NCI-H345 treated with DMSO at 0.1 percent for 48 hours (cell line): ENCODE results near the gene LRRC56.
"Not testable (repeated sequence)": the region's sequence is repeated elsewhere in the genome, so short reads cannot be mapped to it uniquely, and the experiment has no call there.

Experiments
- DNase-seq: peaks from one replicate; lab custom pipeline; 2025; ENCODE audit not compliant: unreplicated experiment; lab: John Stamatoyannopoulos, UW

Gene LRRC56

GRCh38 chr11:571802-572185 is 34.5 kb downstream of the LRRC56 start:
- DNase-seq, result no peak

GRCh38 chr11:573146-573759 is 35.9 kb downstream of the LRRC56 start:
- DNase-seq, result no peak

GRCh38 chr11:574031-574570 is 36.8 kb downstream of the LRRC56 start:
- DNase-seq, result not testable (repeated sequence)

- DNase-seq, result no peak
Measured at GRCh38 chr11:574632-575312, 37.4 kb downstream of the LRRC56 start.

GRCh38 chr11:575313-575995 is 38.1 kb downstream of the LRRC56 start:
- peak; percentile 68 for DNase-seq

GRCh38 chr11:575996-576768 is 38.9 kb downstream of the LRRC56 start, which contains the start of gene PHRF1:
Gene PHRF1 (plus strand): TSS chr11:576470. CDS start chr11:581513, 5,043 bp downstream.
- peak; percentile 94 for DNase-seq

GRCh38 chr11:576811-577610 is 39.7 kb downstream of the LRRC56 start:
- DNase-seq, result no peak

- DNase-seq, result no peak
Measured at GRCh38 chr11:577611-577894, 40.2 kb downstream of the LRRC56 start.

- no peak for DNase-seq
Measured at GRCh38 chr11:578276-579035, 41.1 kb downstream of the LRRC56 start.

GRCh38 chr11:579830-580601 is 42.7 kb downstream of the LRRC56 start:
- no peak for DNase-seq

GRCh38 chr11:581342-581741 is 44.0 kb downstream of the LRRC56 start:
- DNase-seq, result no peak

GRCh38 chr11:581752-582151 is 44.4 kb downstream of the LRRC56 start:
- no peak for DNase-seq

GRCh38 chr11:584287-584686 is 47.0 kb downstream of the LRRC56 start:
- DNase-seq, result no peak

- DNase-seq, result no peak
Measured at GRCh38 chr11:586376-587316, 49.3 kb downstream of the LRRC56 start.

GRCh38 chr11:587546-587945 is 50.2 kb downstream of the LRRC56 start:
- no peak for DNase-seq

- no peak for DNase-seq
Measured at GRCh38 chr11:587978-588380, 50.7 kb downstream of the LRRC56 start.

- DNase-seq, result no peak
Measured at GRCh38 chr11:589798-590197, 52.5 kb downstream of the LRRC56 start.

GRCh38 chr11:590997-591396 is 53.7 kb downstream of the LRRC56 start:
- DNase-seq, result no peak
